GM10266 (cell line): ENCODE measurements around the gene SLC45A1.

Experiments used
- DNase-seq: peaks from one replicate; pipeline ENCODE4 v3.0.0; 2012; ENCODE audit errors: extremely low spot score
- CTCF ChIP-seq: IDR thresholded peaks from 2 replicates; pipeline ENCODE4 v1.5.1; 2012; ENCODE audit warnings: mild to moderate bottlenecking, low read depth; ENCODE audit not compliant: control insufficient read depth, insufficient read depth; ENCODE audit errors: missing control alignments

SLC45A1 gene

DNA sequence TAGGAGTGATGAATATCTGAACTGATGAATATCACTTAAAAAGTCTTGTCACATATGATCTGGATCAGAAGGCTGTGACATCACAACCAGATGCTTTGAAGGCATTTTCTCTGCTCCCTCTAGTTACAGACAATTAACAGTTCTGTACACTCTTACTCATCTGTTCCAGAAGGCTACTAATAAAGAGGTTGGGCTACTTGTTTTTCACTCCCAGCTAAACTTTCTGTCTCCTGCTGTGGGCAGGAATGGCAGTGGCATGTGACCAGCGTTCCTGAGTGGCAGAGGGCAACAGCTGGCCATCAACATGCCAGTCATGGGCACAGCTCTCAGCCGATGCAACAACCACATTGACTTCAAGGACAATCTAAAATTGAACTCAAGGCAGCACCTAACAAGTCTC lies 66.7 kb downstream of the SLC45A1 start:
- DNase-seq = no peak
- TF ChIP-seq CTCF = no peak

- no peak for TF ChIP-seq CTCF
- no peak for DNase-seq
Observed at GRCh38 chr1:8386247-8386646, 68.3 kb downstream of the SLC45A1 start.

DNA sequence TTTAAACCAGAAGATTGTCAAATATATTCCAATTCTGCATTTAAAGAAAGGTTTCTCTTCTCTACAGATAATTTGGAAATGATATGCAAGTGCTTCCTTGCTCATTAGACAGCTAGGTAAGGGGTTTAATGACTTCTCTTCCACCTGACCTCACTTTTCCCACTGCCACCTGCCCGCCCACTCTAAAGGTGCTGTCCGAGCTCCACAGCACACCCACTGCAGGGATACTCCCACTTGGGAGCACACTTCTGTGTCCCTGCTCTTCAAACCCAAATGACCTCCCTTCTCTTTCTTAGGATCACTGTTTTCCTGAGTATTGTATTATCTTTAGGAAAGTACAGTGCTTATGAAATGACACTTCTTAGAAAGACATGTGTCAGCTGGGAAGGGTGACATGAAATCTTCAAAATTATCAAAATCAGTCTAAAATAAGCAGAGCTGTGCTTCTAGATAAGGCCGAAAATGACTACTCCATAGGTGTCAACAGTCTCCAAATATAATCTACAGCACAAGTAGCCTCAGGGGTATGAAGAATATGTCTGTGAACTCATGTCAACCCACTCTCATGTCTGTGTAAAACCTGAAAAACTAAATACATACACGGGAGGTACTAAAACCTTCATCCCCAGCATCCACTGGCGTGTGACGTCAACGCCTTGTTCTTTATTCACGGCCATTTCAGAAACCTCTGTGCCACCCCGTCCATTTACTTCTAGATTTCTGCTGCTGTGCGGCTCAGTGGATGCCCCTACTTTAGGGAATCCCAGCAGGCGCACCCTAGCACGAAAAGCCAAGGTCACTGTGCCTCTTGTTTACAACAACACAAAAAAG lies 71.0 kb downstream of the SLC45A1 start:
- no peak for TF ChIP-seq CTCF

GRCh38 chr1:8389958-8390535 lies 72.1 kb downstream of the SLC45A1 start:
- TF ChIP-seq CTCF = no peak

More for the DNA sequence above, 71.0 kb downstream of the SLC45A1 start:
- no peak for DNase-seq

GRCh38 chr1:8390707-8391106 lies 72.8 kb downstream of the SLC45A1 start:
- no peak for TF ChIP-seq CTCF
- no peak for DNase-seq

More at GRCh38 chr1:8389958-8390535, 72.1 kb downstream of the SLC45A1 start:
- no peak for DNase-seq

DNA sequence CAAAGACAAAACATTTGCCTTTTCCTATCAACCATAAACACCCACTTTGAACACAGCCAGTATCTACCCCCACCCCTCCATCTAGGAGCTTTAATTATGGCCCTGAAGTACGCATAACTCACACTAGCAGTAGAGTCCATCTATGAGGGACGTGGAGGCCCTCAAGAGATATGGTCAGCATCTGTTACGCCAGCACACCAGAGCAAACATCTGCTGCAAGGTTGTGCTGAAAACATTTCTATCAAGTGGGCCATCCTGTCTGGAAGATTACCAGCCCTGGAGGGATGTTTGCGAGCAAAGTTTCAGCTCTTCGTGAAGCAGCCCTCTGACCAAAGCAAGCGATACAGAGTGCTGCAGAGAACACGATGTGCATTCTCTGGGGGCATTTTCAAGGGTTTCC lies 74.6 kb downstream of the SLC45A1 start:
- TF ChIP-seq CTCF = no peak
- no peak for DNase-seq
